ENCODE data around the gene FN3K.

DNA sequence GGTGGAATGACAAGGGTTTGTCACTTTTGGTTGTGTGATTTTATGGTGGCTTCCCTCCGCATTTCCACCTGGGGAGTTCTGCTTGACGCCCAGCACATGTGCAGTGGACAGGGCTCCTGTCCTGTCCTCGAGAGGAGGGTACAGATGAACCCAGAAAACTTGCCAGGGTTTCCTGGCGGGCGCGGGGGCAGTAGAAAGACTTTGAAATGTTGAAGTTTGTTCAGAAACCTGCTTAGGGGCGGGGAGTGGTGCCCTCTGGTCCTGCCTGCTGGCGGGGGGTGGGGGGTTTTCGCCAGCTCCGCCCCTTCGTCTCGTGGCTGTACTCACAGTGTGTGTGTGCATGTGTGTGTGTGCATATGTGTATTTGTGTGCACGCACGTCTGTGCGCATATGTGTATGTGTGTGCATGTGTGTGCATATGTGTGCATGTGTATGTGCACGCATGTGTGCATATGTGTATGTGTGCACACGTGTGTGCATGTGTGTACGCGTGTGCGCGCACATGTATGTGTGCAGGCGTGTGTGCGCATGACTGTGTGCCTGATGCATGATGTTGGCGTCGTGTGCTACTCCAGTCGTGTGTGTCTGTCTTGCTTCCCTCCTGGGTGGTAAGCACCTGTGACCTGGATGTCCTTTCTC is 12.1 kb upstream of the FN3K start:
- no peak for TF ChIP-seq CTCF (IDR thresholded peaks at IDR 0.05)
- TF ChIP-seq POLR2A (IDR thresholded peaks at IDR 0.05): no peak

All from testis (tissue), 2 donors.